Duodenal mucosa (tissue), 2 donors: ENCODE results near the gene EDEM3.
"Not testable (repeated sequence)": the region's sequence is repeated elsewhere in the genome, so short reads cannot be mapped to it uniquely, and the experiment has no call there.

Source experiments
- H3K27ac ChIP-seq: one replicate; pipeline ENCODE4 v1.7.0; 2013; ENCODE audit warnings: low read depth, low read length
- H3K27me3 ChIP-seq, 2 donors: one replicate each; pipeline ENCODE4 v1.7.0; 2013; ENCODE audit warnings: low read length in 2 of 2, control low read depth in 1 of 2; ENCODE audit not compliant: insufficient read depth in 2 of 2, control insufficient read depth in 1 of 2
- H3K36me3 ChIP-seq, 2 donors: one replicate each; pipeline ENCODE4 v1.7.0; 2013; ENCODE audit warnings: low read length in 2 of 2, control low read depth in 1 of 2; ENCODE audit not compliant: insufficient read depth in 2 of 2, control insufficient read depth in 1 of 2
- H3K4me1 ChIP-seq, 2 donors: one replicate each; pipeline ENCODE4 v1.7.0; 2013; ENCODE audit warnings: low read length in 2 of 2, control low read depth in 1 of 2; ENCODE audit not compliant: insufficient read depth in 2 of 2, control insufficient read depth in 1 of 2
- H3K4me3 ChIP-seq, 2 donors: one replicate each; pipeline ENCODE4 v1.7.0; 2013; ENCODE audit warnings: low read length in 2 of 2, low read depth in 1 of 2
- H3K9ac ChIP-seq, 2 donors: one replicate each; pipeline ENCODE4 v1.7.0; 2013; ENCODE audit warnings: low read length in 2 of 2, low read depth in 1 of 2
- H3K9me3 ChIP-seq, 2 donors: one replicate each; pipeline ENCODE4 v1.7.0; 2013; ENCODE audit warnings: low read length in 2 of 2, control low read depth in 1 of 2; ENCODE audit not compliant: control insufficient read depth in 1 of 2

Gene EDEM3

DNA sequence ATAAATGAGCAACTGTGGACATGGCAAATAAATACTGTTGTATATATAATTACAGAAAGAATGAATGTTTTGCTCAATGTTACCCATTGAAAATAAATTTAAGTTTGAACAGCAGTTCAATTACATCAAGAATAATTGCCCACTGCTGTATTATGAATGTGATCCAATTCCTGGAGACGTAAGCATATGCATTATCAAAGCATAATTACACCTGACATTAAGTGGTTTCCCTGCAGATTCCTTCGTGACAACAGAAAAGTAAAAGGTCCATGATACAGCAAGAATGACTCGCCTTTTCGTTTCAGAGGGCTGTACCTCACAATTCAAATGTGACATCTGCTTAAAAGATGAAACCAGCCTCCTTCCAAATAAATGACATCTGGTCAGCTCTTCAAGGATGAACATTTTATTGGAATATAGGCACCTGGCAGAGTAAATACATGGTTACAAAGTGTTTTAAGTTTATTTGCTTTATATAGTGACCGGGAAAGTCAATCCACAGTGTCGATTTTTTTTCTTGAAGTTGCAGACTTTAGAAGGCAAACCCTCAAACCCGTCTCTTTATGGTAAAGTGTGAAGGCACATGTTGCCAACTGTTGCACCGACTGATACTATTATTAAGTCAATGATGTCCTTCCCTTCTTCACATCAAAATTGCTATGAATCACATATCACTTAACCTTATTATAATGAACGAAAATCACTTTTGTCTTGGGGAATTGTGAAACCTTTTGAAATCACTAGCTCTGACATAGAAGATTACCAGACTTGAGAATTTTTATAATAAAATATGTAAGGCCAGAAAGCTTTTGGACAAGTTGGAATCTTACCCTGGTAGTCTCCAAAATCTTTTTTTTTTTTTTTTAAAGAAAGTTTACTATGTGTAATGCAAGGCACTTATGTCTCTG, 36.2 kb upstream of the EDEM3 start:
- H3K4me3 ChIP-seq: no peak overlapping the region
- H3K9me3 ChIP-seq: no peaks in the 10 kb centered on the region
- no peaks in the 10 kb centered on the region for H3K36me3 ChIP-seq
- H3K9ac ChIP-seq: no peak overlapping the region
- H3K4me1 ChIP-seq: peaks cover 10 to 20% of the 10 kb centered on the region in 2 donors
- no peak overlapping the region for H3K27ac ChIP-seq
- H3K27me3 ChIP-seq: no peaks in the 10 kb centered on the region

GRCh38 chr1:184789884-184790283, 35.2 kb upstream of the EDEM3 start:
- no peaks in the 10 kb centered on the region for H3K9me3 ChIP-seq
- H3K4me1 ChIP-seq: peaks cover 10 to 20% of the 10 kb centered on the region in 2 donors
- H3K36me3 ChIP-seq: no peaks in the 10 kb centered on the region
- no peak overlapping the region for H3K27ac ChIP-seq
- no peak overlapping the region for H3K4me3 ChIP-seq
- no peaks in the 10 kb centered on the region for H3K27me3 ChIP-seq
- H3K9ac ChIP-seq: no peak overlapping the region

DNA sequence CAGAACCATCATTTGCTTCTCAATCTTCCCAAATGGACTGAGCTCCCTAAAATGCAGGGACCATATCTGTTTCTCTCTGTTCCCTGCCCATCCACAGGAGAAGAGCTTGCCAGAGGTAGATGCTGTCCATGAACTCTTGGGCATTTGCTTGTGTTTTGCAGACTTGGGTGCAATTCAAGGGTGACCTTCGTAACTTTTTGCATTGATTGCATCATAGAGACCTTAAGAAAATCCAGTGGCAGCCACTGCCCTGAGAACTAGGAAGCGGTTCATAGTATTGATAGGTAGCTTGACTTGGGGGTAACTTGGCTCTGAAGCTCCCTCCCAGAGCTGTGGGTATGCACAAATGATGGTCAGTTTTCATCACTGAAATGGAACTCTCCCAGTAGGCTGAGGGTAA, 34.3 kb upstream of the EDEM3 start:
- H3K27ac ChIP-seq: no peak overlapping the region
- peaks cover 1 to 2% of the 10 kb centered on the region in 2 donors for H3K9me3 ChIP-seq
- H3K36me3 ChIP-seq: no peaks in the 10 kb centered on the region
- H3K27me3 ChIP-seq: no peaks in the 10 kb centered on the region
- H3K4me1 ChIP-seq: peaks cover 10 to 20% of the 10 kb centered on the region in 2 donors
- H3K4me3 ChIP-seq: no peak overlapping the region
- no peak overlapping the region for H3K9ac ChIP-seq

DNA sequence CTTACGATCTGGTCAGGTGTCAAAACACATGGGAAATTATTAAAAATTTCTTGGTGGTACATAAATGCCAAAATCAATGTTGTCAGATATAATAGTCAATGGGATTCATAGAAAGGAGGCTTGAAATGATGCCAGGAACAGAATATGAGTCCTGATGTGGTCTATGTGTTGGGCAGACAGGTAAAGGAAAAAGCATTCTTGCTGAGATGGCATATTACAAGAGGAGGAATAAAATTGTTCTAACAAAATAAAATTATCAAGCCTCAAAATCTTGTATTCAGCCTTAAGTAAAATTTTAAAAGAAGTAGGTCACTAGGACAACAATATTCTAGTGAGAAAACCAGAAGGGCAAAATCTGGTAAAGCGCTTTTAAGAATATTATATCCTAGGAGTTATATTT, 30.9 kb upstream of the EDEM3 start:
- H3K4me3 ChIP-seq: no peak overlapping the region
- H3K27me3 ChIP-seq: no peaks in the 10 kb centered on the region
- H3K27ac ChIP-seq: no peak overlapping the region
- peaks cover 2 to 7% of the 10 kb centered on the region in 2 donors for H3K9me3 ChIP-seq
- no peak overlapping the region for H3K9ac ChIP-seq
- no peaks in the 10 kb centered on the region for H3K36me3 ChIP-seq
- H3K4me1 ChIP-seq: peaks cover 0 to 3% of the 10 kb centered on the region in 2 donors

- H3K9ac ChIP-seq, H3K27me3 ChIP-seq, H3K36me3 ChIP-seq, H3K9me3 ChIP-seq, H3K27ac ChIP-seq, H3K4me1 ChIP-seq, H3K4me3 ChIP-seq: not testable (repeated sequence)
Measured at GRCh38 chr1:184783723-184784122, 29.1 kb upstream of the EDEM3 start.

- peaks cover 2 to 7% of the 10 kb centered on the region in 2 donors for H3K9me3 ChIP-seq
- H3K9ac ChIP-seq: no peak overlapping the region
- H3K4me1 ChIP-seq: no peaks in the 10 kb centered on the region
- H3K27me3 ChIP-seq: no peaks in the 10 kb centered on the region
- H3K4me3 ChIP-seq: no peak overlapping the region
- no peaks in the 10 kb centered on the region for H3K36me3 ChIP-seq
- H3K27ac ChIP-seq: no peak overlapping the region
Measured at GRCh38 chr1:184781941-184782340, 27.3 kb upstream of the EDEM3 start.

GRCh38 chr1:184775885-184776284, 21.2 kb upstream of the EDEM3 start:
- Histone ChIP-seq H3K9me3 (no peaks in the 10 kb centered on the region), H3K27ac (no peak overlapping the region), H3K9ac (no peak overlapping the region), H3K4me3 (no peak overlapping the region), H3K4me1 (peaks cover 4 to 10% of the 10 kb centered on the region in 2 donors), H3K36me3 (no peaks in the 10 kb centered on the region), H3K27me3 (no peaks in the 10 kb centered on the region)

GRCh38 chr1:184775329-184775728, 20.7 kb upstream of the EDEM3 start:
- no peaks in the 10 kb centered on the region for H3K27me3 ChIP-seq
- no peak overlapping the region for H3K27ac ChIP-seq
- no peaks in the 10 kb centered on the region for H3K36me3 ChIP-seq
- H3K4me3 ChIP-seq: no peak overlapping the region
- H3K9me3 ChIP-seq: no peaks in the 10 kb centered on the region
- no peak overlapping the region for H3K9ac ChIP-seq
- peaks cover 4 to 10% of the 10 kb centered on the region in 2 donors for H3K4me1 ChIP-seq

DNA sequence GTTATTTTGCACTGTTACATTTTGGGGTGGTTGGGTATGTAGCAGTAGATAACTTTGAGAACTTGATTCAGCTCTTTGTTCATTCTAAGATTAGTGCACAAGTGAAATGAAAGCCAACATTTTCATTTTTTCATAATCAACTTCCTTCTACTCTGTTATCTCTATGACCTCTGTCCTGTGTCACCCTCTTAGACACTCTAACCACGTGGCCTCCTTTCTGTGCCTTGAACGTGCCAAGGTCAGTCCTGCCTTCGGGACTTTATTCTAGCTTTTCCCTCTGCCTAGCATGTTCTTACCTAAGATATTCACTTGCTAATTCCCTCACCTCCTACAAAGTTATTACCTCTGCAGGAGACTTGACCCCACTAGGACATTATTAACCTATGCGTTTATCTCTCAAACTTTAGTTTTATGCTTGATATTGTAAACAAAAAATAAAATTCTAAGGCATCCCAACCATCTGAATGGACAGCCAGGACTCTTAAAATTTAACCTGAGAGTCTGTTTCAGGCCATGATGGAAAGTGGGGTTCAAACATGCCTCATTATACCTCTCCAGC, 19.2 kb upstream of the EDEM3 start:
- Histone ChIP-seq H3K27ac (no peak overlapping the region), H3K36me3 (no peaks in the 10 kb centered on the region), H3K9me3 (no peaks in the 10 kb centered on the region), H3K27me3 (no peaks in the 10 kb centered on the region), H3K9ac (no peak overlapping the region), H3K4me3 (no peak overlapping the region), H3K4me1 (peaks cover 4 to 10% of the 10 kb centered on the region in 2 donors)

DNA sequence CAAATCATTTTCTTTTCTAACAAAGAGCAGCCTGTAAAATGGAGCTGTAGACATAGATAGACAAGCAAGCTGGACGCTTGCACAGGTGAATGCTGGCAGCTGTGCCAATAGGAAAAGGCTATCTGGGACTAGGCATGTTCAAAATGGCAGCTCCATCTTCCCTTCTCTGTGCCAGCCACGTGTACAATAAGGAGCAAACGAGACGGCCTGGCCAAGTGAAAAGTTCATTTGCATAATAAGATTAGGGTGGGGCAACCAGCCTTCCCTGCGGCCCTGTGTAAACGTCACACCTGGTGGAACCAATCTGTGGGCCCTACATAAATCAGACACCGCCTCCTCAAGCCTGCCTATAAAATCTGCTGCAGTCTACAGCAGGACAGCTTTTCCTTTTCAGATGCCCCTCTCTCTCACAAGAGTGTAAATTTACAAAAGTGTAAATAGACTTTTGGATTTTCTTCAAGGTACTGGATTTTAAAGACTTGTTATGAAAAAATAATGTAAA, 16.6 kb upstream of the EDEM3 start:
- H3K4me1 ChIP-seq: peaks cover 4 to 10% of the 10 kb centered on the region in 2 donors
- H3K4me3 ChIP-seq: no peak overlapping the region
- no peaks in the 10 kb centered on the region for H3K27me3 ChIP-seq
- H3K36me3 ChIP-seq: no peaks in the 10 kb centered on the region
- H3K9ac ChIP-seq: no peak overlapping the region
- no peaks in the 10 kb centered on the region for H3K9me3 ChIP-seq
- no peak overlapping the region for H3K27ac ChIP-seq
